ENCODE results near the gene VPS39.

- TF ChIP-seq, protein P1, sequence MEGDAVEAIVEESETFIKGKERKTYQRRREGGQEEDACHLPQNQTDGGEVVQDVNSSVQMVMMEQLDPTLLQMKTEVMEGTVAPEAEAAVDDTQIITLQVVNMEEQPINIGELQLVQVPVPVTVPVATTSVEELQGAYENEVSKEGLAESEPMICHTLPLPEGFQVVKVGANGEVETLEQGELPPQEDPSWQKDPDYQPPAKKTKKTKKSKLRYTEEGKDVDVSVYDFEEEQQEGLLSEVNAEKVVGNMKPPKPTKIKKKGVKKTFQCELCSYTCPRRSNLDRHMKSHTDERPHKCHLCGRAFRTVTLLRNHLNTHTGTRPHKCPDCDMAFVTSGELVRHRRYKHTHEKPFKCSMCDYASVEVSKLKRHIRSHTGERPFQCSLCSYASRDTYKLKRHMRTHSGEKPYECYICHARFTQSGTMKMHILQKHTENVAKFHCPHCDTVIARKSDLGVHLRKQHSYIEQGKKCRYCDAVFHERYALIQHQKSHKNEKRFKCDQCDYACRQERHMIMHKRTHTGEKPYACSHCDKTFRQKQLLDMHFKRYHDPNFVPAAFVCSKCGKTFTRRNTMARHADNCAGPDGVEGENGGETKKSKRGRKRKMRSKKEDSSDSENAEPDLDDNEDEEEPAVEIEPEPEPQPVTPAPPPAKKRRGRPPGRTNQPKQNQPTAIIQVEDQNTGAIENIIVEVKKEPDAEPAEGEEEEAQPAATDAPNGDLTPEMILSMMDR (IDR thresholded peaks at IDR 0.05; ENCODE audit: insufficient read depth, low read length, poor library complexity, severe bottlenecking), result no peak
- no peak for TF ChIP-seq EZH2phosphoT487 (conservative IDR thresholded peaks at IDR 0.05; ENCODE audit: low read length)
These were observed 9.5 kb upstream of the VPS39 start for GRCh38 chr15:42217568-42217967.

Measured in SU-DHL-6 (cell line).